HG02970 (cell line): ENCODE results near the gene DHTKD1.
"Not testable (repeated sequence)": the region's sequence is repeated elsewhere in the genome, so short reads cannot be mapped to it uniquely, and the experiment has no call there.

Experiments
- ATAC-seq: cut with Tn5 transposase; IDR thresholded peaks from one replicate; pipeline ENCODE4 v1.9.1; 2021; ENCODE audit warnings: mild to moderate bottlenecking, moderate library complexity, moderate number of reproducible peaks; ENCODE audit not compliant: unreplicated experiment, low FRiP score

Gene DHTKD1

GRCh38 chr10:12062754-12063482, 5.8 kb upstream of the DHTKD1 start:
- ATAC-seq = no peak

GRCh38 chr10:12063483-12063818, 5.3 kb upstream of the DHTKD1 start:
- no peak for ATAC-seq

DNA sequence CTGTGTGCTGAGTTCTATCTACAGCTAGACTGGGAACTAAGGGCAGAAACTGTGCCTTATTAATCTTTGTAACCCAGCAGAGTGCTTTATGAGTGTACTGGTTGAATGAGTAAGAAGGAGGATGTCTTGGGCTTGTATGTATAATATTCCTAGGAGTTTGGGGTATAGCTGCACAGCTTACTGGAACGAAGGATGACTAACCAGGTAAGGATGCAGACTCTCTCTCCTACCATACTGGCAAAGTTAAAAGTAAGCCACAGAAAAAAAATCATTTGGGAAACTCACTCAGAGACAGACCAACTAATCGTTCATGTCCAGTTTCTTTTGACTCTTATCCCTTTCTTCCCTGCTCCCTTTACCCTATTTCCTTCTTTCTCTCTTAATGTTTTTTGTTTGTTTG, 1.4 kb upstream of the DHTKD1 start:
- ATAC-seq = no peak

DNA sequence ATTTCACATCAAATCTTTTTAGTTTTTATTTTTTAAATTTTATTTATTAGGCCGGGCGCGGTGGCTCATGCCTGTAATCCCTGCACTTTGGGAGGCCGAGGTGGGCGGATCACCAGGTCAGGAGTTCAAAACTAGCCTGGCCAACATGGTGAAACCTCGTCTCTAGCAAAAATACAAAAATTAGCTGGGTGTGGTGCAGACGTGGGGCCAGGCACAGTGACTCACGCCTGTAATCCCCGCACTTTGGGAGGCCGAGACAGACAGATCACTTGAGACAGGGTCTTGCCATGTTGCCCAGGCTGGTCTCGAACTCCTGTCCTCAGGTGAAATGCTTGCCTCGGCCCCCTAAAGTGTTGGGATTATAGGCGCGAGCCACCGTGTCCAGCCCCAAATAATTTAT, 2.7 kb downstream of the DHTKD1 start:
- ATAC-seq = not testable (repeated sequence)

- no peak for ATAC-seq
These were observed 4.8 kb downstream of the DHTKD1 start for GRCh38 chr10:12073526-12073925.

- no peak for ATAC-seq
These were observed 8.9 kb downstream of the DHTKD1 start for GRCh38 chr10:12077580-12078180.

DNA sequence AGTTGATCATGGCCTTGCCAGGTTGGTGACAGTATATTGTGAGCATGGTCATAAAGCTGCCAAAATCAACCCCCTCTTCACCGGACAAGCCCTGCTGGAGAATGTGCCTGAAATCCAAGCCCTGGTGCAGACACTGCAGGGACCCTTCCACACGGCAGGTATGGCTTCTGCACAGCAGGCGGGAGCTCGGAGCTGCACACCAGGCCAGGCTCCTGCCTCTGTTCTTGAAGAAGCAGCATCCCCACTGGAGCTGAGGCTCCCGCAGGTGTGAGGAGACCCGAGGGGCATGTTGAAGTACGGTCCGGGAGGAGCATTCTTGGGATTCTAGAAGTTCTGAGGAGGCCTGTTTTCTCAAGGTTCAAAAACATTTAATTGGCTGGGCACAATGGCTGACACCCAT, 12.7 kb downstream of the DHTKD1 start:
- no peak for ATAC-seq

DNA sequence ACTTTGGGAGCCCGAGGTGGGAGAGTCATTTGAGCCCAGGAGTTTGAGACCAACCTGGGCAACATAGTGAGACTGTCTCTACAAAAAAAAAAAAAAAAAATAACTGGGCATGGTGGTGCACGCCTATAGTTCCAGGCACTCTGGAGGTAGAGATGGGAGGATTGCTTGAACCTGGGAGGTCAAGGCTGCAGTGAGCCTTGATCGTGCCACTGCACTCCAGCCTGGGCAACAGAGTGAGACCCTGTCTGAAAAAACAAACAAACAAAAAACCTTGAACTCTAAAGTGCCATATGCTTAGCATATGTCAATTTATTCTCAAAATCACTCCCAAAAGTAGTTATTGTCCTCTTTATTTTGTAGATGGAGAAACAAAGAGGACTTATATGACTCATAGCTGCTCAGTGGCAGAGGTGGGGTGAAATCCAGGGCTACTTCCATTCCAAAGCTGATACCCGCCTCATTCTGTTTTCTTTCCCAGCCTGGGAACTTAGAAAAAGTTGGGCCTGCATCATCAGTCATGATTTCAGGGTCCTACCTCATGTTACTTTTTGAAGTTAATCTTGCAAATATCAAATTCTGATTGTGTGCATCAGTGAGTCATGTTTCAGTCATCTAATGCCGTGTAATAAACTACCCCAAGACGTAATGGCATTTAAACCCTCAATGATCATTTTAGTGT, 13.3 kb downstream of the DHTKD1 start:
- ATAC-seq = no peak

DNA sequence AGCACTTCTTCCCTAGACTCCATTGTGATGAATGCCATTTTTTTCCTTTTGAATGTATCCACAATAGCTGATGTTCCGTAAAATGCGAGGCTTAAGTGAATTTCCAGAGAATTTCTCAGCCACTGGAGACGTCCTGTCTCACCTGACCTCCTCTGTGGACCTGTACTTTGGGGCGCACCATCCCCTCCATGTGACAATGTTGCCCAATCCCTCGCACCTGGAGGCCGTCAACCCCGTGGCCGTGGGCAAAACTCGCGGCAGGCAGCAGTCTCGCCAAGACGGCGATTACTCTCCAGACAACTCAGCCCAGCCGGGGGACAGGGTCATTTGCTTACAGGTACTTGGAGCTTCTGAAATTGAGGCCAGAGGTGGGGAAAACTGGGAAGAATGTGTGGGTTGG, 20.2 kb downstream of the DHTKD1 start:
- no peak for ATAC-seq

DNA sequence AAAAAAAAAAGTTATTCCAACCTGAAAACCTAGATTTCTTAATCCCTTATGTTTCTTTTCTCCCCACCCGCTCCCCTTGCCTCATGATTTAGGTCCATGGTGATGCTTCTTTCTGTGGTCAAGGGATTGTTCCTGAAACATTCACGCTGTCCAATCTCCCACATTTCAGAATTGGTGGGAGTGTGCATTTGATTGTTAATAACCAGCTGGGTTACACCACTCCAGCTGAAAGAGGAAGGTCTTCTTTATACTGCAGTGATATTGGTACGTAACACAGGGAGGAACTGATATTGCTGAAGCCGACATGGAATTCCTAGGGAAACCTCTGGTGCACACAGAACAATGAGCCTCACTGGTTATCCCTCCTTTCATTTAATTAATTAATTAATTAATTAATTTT, 22.7 kb downstream of the DHTKD1 start:
- ATAC-seq = no peak

GRCh38 chr10:12097361-12097760, 28.6 kb downstream of the DHTKD1 start:
- not testable (repeated sequence) for ATAC-seq

GRCh38 chr10:12097791-12098190, 29.0 kb downstream of the DHTKD1 start:
- no peak for ATAC-seq

GRCh38 chr10:12098966-12099365, 30.2 kb downstream of the DHTKD1 start:
- no peak for ATAC-seq

DNA sequence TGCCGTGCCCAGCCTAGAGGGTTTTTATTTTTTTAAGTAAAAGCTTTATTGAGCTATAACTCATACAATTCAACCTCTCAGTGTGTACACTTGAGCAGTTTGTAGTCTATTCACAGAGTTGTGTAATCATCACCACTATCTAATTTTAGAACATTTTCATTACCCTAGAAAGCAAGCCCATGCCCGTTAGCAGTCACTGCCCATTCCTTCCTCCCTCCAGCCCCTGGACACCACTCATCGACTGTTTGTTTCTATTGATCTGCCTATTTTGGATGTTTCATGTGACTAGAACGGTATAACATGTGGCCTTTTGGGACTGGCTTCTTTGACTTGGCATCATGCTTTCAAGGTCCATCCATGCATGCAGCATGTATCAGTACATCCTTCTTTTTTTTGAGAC, 35.0 kb downstream of the DHTKD1 start:
- no peak for ATAC-seq

DNA sequence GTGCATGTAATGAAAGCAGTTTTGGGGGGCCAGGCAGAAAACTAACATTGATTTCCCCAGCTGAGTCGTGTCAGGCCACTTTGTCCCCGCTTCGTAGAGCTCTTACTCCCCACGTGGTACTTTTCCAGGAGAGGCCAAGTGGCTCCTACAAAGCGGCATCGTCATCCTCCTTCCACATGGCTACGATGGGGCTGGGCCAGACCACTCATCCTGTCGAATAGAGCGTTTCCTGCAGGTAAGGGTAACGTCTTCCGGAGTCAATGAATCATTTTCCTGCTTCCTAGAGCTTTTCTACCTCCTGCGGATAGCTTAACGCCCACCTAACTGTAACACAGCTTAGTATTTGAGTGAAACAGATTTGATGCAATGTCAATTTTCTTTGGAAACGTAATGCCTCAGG, 39.0 kb downstream of the DHTKD1 start:
- no peak for ATAC-seq

DNA sequence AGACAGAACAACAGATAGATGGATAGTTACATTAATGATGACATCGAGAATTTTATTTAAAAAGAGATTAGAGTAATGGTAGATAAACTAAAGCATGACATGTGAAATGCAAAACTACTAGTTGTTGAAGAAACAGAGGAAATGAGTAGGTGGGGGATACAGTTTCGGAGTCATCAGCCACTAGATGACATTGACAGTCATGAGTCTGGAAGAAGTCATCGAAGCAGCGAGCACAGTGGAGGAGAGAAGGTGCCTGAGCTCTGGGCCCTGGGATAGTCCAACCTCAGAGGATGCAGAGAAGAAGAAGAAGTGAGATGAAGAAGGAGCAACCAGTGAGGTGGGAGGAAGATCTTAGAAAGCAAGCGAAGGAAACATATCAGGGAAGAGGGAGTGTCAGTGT, 40.5 kb downstream of the DHTKD1 start:
- no peak for ATAC-seq

DNA sequence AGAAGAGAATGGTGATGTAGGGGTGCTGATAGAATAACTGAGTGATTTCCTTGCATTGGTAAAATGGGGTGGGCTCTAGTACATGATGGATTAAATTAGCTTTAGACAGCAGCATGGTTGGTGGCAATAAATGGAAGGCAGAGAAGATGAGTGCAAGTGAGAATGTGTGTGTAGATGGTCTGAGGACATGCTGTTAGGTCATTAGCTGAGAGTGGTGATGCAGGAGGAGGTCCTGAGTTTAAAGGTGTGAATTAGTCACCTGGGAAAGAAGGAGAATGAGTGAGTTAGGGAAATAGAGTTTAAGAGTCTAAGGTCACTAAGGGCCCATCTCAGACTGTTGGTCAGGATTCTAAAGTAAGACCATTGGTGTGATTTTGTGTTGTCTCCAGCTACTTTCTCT, 42.8 kb downstream of the DHTKD1 start:
- ATAC-seq = no peak

DNA sequence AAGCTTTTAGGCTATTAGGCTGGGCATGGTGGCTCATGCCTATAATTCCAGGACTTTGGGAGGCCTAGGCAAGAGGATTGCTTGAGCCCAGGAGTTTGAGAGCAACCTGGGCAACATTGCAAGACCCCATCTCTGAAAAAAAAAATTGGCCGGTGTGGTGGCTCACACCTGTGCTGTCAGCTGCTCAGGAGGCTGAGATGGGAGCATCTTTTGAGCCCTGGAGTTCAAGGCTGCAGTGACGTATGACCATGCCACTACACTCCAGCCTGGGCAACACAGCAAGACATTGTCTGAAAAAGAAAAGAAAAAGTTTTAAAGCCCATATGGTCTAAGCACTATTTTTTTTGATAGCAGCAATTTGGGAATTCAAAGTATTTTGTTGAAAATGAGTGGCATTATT, 44.9 kb downstream of the DHTKD1 start:
- no peak for ATAC-seq

DNA sequence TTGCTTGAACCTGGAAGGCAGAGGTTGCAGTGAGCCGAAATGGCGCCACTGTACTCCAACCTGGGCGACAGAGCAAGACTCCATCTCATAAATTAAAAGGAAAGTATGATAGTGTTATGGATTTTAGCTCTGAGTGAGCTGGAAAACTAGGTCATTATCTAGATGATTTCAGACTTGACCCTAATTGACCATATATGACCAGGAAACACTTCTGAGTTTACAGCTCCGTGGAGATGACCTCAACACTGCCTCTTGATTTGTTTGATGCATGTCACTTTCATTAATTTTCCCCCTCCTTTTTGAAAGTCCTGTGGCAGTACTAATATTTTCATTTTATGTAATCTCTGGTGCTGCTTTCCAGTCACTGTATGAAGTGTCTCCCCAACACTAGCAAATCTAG, 52.9 kb downstream of the DHTKD1 start:
- ATAC-seq = no peak

- ATAC-seq = peak; percentile 96
These were observed 60.7 kb downstream of the DHTKD1 start, which contains the start of gene SEC61A2 for GRCh38 chr10:12129222-12130111. Gene SEC61A2, plus strand, starts transcription at chr10:12129677. Its CDS starts 111 bp downstream, at chr10:12129788.
